Breast epithelium (tissue), 3 donors: Measurements from ENCODE around the gene RETREG2.

ENCODE experiments used
- POLR2A ChIP-seq: fragments of 450-650 bp; IDR thresholded peaks from one replicate; pipeline ENCODE4 v1.6.1; 2016; ENCODE audit warnings: antibody characterized with exemption, mild to moderate bottlenecking, moderate library complexity
- POLR2AphosphoS5 ChIP-seq, 3 donors: sonication (generic); formaldehyde crosslinking; IDR thresholded peaks; one replicate each; pipeline ENCODE4 v1.6.1; 2017; ENCODE audit warnings: antibody characterized with exemption in 3 of 3
- TF ChIP-seq, protein P1 (sequence below), 3 donors: fragments of 450-650 bp; IDR thresholded peaks; one replicate each; pipeline ENCODE4 v1.5.1; 2016 to 2017; ENCODE audit warnings: antibody characterized with exemption in 3 of 3, mild to moderate bottlenecking in 3 of 3, moderate library complexity in 3 of 3

DNA sequence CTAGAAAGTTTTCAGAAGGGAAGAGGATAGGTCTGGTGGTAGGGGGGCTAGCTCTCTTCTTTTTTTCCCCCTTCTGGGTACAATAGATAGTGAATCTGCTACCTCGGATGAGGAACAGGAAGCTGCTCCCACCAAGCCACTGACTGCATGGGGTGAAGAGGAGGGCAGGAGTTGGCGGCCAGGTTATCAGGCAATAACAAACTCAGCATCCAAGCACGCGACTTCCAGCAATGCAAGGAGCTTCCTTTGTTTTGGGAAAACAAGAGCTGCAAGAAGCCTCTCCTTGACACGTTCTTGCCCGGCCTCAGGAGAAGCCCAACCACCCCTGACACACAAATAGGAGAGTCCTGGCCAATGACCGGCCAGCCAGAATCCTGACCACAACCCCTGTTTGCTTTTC, 49.7 kb upstream of the RETREG2 start:
- TF ChIP-seq, protein P1, sequence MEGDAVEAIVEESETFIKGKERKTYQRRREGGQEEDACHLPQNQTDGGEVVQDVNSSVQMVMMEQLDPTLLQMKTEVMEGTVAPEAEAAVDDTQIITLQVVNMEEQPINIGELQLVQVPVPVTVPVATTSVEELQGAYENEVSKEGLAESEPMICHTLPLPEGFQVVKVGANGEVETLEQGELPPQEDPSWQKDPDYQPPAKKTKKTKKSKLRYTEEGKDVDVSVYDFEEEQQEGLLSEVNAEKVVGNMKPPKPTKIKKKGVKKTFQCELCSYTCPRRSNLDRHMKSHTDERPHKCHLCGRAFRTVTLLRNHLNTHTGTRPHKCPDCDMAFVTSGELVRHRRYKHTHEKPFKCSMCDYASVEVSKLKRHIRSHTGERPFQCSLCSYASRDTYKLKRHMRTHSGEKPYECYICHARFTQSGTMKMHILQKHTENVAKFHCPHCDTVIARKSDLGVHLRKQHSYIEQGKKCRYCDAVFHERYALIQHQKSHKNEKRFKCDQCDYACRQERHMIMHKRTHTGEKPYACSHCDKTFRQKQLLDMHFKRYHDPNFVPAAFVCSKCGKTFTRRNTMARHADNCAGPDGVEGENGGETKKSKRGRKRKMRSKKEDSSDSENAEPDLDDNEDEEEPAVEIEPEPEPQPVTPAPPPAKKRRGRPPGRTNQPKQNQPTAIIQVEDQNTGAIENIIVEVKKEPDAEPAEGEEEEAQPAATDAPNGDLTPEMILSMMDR (IDR thresholded peaks at IDR 0.05): no peak
- TF ChIP-seq POLR2A: no peak
- TF ChIP-seq POLR2AphosphoS5 (IDR thresholded peaks at IDR 0.05): no peak
